Activated naive CD4-positive, alpha-beta T cell treated with anti-CD3 and anti-CD28 coated beads for 36 hours (primary cell): ENCODE measurements around the gene ESF1. TPM values are rescaled to one million over a fixed set of nuclear protein-coding genes. Genes with fewer than 3 reads are reported as not detected.
"Not testable (repeated sequence)": the region's sequence is repeated elsewhere in the genome, so short reads cannot be mapped to it uniquely, and the experiment has no call there.

ENCODE experiments used
- CTCF ChIA-PET: fragments of 350-600 bp; sonication (Branson Sonifier 250); formaldehyde crosslinking; loops from one replicate; lab custom pipeline; 2021; ENCODE audit warnings: antibody characterized with exemption; lab: Charles Lee
- DNase-seq: peaks from one replicate; pipeline ENCODE4 v3.0.0-alpha.2; 2020
- H3K27ac Mint-ChIP-seq: one replicate; pipeline ENCODE4 v1.8.0; 2021; ENCODE audit warnings: mild to moderate bottlenecking, mixed read lengths
- H3K27me3 Mint-ChIP-seq: one replicate; pipeline ENCODE4 v1.8.0; 2021; ENCODE audit warnings: low read depth, mixed read lengths
- H3K36me3 Mint-ChIP-seq: one replicate; pipeline ENCODE4 v1.8.0; 2021; ENCODE audit warnings: low read depth, mixed read lengths
- H3K4me1 Mint-ChIP-seq: one replicate; pipeline ENCODE4 v1.8.0; 2021; ENCODE audit warnings: low read depth, mixed read lengths
- H3K4me3 Mint-ChIP-seq: one replicate; pipeline ENCODE4 v1.8.0; 2021; ENCODE audit warnings: mild to moderate bottlenecking, moderate library complexity, mixed read lengths
- H3K9me3 Mint-ChIP-seq: one replicate; pipeline ENCODE4 v1.8.0; 2021; ENCODE audit warnings: mixed read lengths
- intact Hi-C: fragments of 100-400 bp; cut with micrococcal nuclease; formaldehyde crosslinking; loops from one replicate; pipeline ENCODE4 v1.15.1; 2023
- total RNA-seq, 2 experiments: library from RNA; stranded (reverse); gene quantifications; one replicate each; pipeline ENCODE4 v1.2.3, GENCODE V29; 2021

Gene ESF1
- total RNA-seq, 2 experiments from 2014 or later, result 14.5 TPM

DNA sequence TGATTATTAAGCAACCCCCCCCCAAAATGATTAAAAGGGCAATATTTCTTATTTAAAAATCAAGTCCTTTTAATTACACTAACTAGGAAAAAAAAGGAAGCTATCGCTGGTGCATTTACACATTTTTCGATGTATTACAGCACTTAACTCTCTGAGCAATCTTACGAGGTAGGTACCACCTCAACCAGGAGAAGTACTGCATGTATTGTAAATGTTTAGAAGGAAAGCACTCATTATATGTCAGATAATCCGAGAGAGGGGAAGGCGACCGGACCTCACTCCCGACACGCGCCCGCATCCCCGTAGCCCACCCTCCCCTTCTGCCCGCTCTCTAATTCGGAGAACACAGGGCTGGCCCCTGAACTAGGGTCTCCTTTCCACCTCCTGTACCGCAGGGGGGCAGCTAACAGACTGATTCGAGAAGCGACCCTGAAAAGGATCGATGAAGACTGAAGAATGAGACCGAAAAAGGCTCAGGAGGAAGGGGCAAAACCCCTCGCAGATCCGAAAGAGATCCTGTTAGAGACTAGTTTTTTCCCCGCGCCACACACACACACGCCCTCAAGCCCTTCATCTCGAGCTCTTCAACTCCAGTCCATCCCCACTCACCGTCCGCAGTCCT is 337 bp downstream of the ESF1 start:
- no peak for DNase-seq
- Mint-ChIP-seq H3K27me3 (no peaks in the 10 kb centered on the region), H3K4me1 (peaks cover 52% of the 10 kb centered on the region), H3K4me3 (peak overlapping the region; percentile 99), H3K27ac (peak overlapping the region; percentile 95), H3K36me3 (peaks cover 36% of the 10 kb centered on the region), H3K9me3 (no peaks in the 10 kb centered on the region)
- CTCF ChIA-PET, result interaction anchor here (0.7 to 3.4 kb wide), 4 partner anchors 12 to 716 kb away, joined by 3 to 16 read pairs (median 4); no protein-coding TSS in a partner anchor
- intact Hi-C loops, result loop anchor here (1.0 to 10.0 kb wide), 5 partner anchors 32 to 1890 kb away; partner anchors contain the start of genes ISM1 and TASP1

DNA sequence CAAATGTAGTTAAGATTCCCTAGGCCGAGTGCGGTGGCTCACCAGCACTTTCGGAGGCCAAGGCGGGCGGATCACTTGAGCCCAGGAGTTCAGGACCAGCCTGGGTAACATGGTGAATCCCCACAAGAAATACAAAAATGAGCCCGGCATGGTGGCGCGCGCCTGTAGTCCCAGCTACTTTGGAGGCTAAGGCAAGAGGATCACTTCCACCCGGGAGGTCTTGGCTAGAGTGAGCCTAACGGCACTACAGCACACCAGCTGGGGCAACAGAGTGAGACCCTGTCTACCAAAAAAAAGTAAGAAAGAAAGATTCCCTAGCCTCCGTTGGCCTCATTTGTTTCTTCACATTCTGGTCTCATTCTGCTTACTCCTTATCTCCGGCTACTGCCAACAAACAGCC is 1.2 kb downstream of the ESF1 start:
- peaks cover 55% of the 10 kb centered on the region for H3K4me1 Mint-ChIP-seq
- peaks cover 36% of the 10 kb centered on the region for H3K36me3 Mint-ChIP-seq
- peak overlapping the region; percentile 99 for H3K4me3 Mint-ChIP-seq
- DNase-seq, result no peak
- no peaks in the 10 kb centered on the region for H3K27me3 Mint-ChIP-seq
- H3K9me3 Mint-ChIP-seq, result no peaks in the 10 kb centered on the region
- intact Hi-C loops, result loop anchor here (10.0 kb wide), 1 partner anchor 1889 kb away; no protein-coding TSS in a partner anchor
- H3K27ac Mint-ChIP-seq, result no peak overlapping the region
- CTCF ChIA-PET, result interaction anchor here (3.4 kb wide), 1 partner anchor 11 kb away, joined by 16 read pairs; no protein-coding TSS in a partner anchor

DNA sequence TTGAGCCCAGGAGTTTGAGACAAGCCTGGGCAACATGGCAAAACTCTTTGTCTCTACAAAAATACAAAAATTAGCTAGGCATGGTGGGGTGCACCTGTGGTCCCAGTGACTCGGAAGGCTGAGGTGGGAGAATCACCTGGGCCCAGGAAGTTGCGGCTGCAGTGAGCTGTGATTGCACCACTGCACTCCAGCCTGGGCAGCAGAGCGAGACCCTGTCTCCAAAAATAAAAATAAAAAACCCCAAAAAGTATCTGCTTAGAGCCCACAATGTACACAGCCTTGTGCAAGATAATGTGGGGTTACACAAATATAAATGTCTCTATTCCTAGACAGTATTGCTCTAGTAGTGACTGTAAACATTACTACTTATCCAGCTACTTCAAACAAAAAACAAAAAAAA is 5.9 kb downstream of the ESF1 start:
- DNase-seq, result no peak
- intact Hi-C loops, result loop anchor here (5.0 kb wide), 1 partner anchor 547 kb away; no protein-coding TSS in a partner anchor
- Mint-ChIP-seq H3K4me3 (no peak overlapping the region), H3K4me1 (peaks cover 62% of the 10 kb centered on the region), H3K27me3 (no peaks in the 10 kb centered on the region), H3K27ac (no peak overlapping the region), H3K9me3 (no peaks in the 10 kb centered on the region), H3K36me3 (peaks cover 48% of the 10 kb centered on the region)
- CTCF ChIA-PET, result interaction anchor here (1.5 to 3.1 kb wide), 2 partner anchors 9 to 40 kb away, joined by 4 to 12 read pairs; no protein-coding TSS in a partner anchor

DNA sequence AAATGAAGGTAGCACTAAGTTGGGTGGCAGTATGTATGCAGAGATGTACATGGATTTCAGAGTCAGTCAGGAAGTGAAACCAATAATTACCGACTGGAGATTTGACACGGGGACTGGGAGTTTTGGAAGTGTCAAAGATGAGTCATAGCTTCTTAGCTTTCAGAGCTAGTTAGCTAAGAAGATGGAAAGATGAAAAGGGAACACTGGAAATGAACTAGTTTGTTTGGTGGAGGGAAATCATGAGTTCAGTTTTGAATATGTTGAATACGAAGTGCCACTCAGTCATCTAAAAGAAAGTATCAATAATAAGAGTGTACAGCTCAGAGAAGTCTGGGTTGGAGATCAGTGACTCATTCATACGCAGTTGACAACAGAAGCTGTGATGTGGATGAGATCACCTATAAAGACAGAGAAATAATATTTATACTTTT is 7.5 kb downstream of the ESF1 start:
- DNase-seq, result no peak
- no peaks in the 10 kb centered on the region for H3K27me3 Mint-ChIP-seq
- peaks cover 48% of the 10 kb centered on the region for H3K36me3 Mint-ChIP-seq
- intact Hi-C loops, result loop anchor here (1.0 to 5.0 kb wide), 3 partner anchors 8 to 545 kb away; partner anchors contain the start of genes NDUFAF5 and TASP1
- H3K27ac Mint-ChIP-seq, result peak overlapping the region; percentile 43
- H3K9me3 Mint-ChIP-seq, result no peaks in the 10 kb centered on the region
- H3K4me3 Mint-ChIP-seq, result no peak overlapping the region
- peaks cover 51% of the 10 kb centered on the region for H3K4me1 Mint-ChIP-seq
- CTCF ChIA-PET, result interaction anchor here (0.6 to 3.1 kb wide), 3 partner anchors 11 to 88 kb away, joined by 3 to 12 read pairs (median 4); no protein-coding TSS in a partner anchor

DNA sequence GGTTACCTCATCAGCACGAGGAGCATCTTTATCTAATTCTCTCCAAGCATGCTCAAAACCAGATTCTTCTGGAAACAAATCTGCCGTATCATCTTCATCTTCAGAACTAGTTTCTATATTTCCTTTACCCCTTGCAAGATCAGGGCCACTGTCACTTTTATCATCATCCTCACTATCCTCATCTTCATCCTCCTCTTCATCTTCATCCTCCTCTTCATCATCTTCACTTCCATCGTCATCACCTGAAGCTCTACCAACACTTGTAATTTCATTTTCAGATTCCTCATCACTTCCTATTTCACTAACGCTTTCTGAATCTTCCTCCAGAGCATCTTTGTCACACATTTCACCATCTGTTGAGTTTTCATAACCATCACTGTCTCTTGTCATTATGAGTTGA is 8.9 kb downstream of the ESF1 start:
- CTCF ChIA-PET, result no interaction called here
- intact Hi-C loops, result loop anchor here (2.0 to 5.0 kb wide), 2 partner anchors 137 to 544 kb away; partner anchors contain the start of gene TASP1
- Mint-ChIP-seq H3K4me3 (no peak overlapping the region), H3K27ac (peak overlapping the region; percentile 3), H3K36me3 (peaks cover 45% of the 10 kb centered on the region), H3K27me3 (no peaks in the 10 kb centered on the region), H3K9me3 (no peaks in the 10 kb centered on the region), H3K4me1 (peaks cover 45% of the 10 kb centered on the region)
- no peak for DNase-seq

DNA sequence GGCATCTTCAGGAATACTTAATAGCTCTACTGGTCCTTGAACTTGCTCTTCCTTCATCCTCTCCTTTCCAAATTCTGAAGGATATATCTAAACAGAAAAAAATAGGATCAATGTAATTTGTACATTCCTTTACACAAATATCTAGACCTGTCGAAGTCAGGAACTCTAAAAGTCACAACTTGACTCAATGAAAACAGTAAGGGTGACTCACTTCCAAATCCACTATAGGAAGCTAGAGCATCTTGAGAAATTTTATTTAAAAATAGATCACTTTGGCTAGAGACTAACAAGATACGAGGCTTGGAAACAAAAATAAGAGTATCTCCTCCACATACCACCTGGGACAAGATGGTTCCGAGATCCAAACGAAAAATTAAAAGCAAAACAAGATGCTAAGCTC is 12.2 kb downstream of the ESF1 start:
- H3K27ac Mint-ChIP-seq, result no peak overlapping the region
- CTCF ChIA-PET, result interaction anchor here (0.6 to 3.8 kb wide), 13 partner anchors 10 to 855 kb away, joined by 3 to 18 read pairs (median 4); partner anchors contain the start of genes ESF1 and NDUFAF5
- intact Hi-C loops, result loop anchor here (5.0 kb wide), 2 partner anchors 225 to 655 kb away; no protein-coding TSS in a partner anchor
- no peaks in the 10 kb centered on the region for H3K9me3 Mint-ChIP-seq
- no peak for DNase-seq
- no peak overlapping the region for H3K4me3 Mint-ChIP-seq
- H3K27me3 Mint-ChIP-seq, result no peaks in the 10 kb centered on the region
- peaks cover 23% of the 10 kb centered on the region for H3K4me1 Mint-ChIP-seq
- H3K36me3 Mint-ChIP-seq, result peaks cover 44% of the 10 kb centered on the region

DNA sequence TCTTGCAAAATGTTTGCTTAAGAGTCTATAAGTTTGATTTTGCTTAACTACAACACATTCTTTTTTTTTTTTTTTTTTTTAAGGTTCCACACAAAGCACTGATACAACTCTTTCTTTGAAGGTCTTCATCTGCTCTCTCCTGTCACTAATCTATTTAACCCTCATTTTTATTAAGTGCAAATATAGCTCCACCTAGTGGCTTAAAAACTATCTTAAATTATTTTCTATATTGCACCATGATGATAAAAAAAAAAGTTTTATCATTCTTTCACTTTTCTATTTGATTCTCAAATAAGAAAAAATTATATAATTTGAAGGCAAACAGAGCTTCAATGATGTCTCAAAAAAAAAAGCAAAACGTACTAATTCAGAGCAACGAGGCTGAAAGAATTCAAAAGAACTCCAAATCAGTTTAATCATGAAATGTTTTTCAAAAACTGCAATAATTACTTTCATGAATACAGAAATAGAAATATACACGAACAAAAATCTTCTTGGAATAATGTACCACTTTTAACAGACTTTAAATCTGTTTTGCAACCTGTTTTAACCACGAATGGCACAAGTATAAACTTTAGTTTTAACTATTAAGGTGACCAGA is 12.8 kb downstream of the ESF1 start:
- intact Hi-C loops, result loop anchor here (5.0 kb wide), 2 partner anchors 225 to 655 kb away; no protein-coding TSS in a partner anchor
- no peak for DNase-seq
- CTCF ChIA-PET, result interaction anchor here (0.6 to 3.8 kb wide), 23 partner anchors 9 to 854 kb away, joined by 3 to 18 read pairs (median 3); partner anchors contain the start of genes ESF1 and NDUFAF5
- no peak overlapping the region for H3K4me3 Mint-ChIP-seq
- no peaks in the 10 kb centered on the region for H3K9me3 Mint-ChIP-seq
- peaks cover 18% of the 10 kb centered on the region for H3K4me1 Mint-ChIP-seq
- no peaks in the 10 kb centered on the region for H3K27me3 Mint-ChIP-seq
- peaks cover 47% of the 10 kb centered on the region for H3K36me3 Mint-ChIP-seq
- no peak overlapping the region for H3K27ac Mint-ChIP-seq

DNA sequence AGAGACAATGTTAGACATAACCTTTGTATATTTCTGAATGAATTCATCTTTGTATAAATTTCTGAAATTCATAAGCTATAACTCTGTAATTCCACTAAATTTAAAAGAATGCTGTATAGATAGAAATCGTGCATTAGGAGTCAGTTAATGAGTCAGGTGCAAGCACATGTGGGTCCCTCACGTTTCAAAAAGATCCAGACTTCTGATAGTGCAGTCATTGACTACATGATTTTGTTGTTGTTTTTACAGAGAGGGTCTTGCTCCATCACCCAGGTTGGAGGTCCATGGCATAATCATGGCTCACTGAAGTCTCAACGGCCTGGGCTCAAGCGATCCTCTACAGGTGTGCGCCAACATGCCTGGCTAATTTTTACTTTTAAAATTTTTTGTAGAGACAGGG is 14.6 kb downstream of the ESF1 start:
- Mint-ChIP-seq H3K4me3 (no peak overlapping the region), H3K27ac (no peak overlapping the region), H3K27me3 (no peaks in the 10 kb centered on the region), H3K4me1 (peaks cover 16% of the 10 kb centered on the region), H3K36me3 (peaks cover 54% of the 10 kb centered on the region), H3K9me3 (no peaks in the 10 kb centered on the region)
- CTCF ChIA-PET, result interaction anchor here (0.6 to 3.8 kb wide), 5 partner anchors 14 to 125 kb away, joined by 3 to 18 read pairs (median 3); no protein-coding TSS in a partner anchor
- DNase-seq, result no peak
- intact Hi-C loops, result loop anchor here (5.0 kb wide), 2 partner anchors 223 to 653 kb away; no protein-coding TSS in a partner anchor

DNA sequence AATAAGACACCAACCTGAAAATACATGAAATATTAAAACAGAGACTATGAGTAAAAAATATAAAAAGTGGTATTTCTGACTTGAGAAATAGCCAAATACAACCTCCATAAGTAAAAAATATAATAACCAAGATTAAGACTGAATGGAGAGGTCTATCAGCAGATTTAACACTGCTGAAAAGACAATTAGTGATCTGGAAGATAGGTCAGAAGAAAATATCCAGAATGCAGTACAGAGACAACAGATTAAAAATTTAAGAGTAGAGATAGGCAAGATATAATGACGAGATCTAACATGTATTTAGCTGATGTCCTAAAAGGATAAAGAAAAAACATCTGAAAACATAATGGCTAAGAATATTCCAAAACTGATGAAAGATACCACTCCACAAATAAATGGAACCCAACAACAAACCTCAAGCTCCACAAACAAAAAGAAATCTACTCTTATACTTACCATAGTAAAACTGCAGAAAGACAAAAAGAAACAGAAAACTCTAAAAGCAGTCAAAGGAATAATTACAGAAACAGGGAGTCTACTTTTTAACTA is 18.8 kb downstream of the ESF1 start:
- peaks cover 48% of the 10 kb centered on the region for H3K36me3 Mint-ChIP-seq
- no peak for DNase-seq
- CTCF ChIA-PET, result interaction anchor here (1.3 kb wide), 1 partner anchor 11 kb away, joined by 3 read pairs; no protein-coding TSS in a partner anchor
- intact Hi-C loops, result no loop called here
- H3K4me1 Mint-ChIP-seq, result peaks cover 11% of the 10 kb centered on the region
- H3K27me3 Mint-ChIP-seq, result no peaks in the 10 kb centered on the region
- H3K9me3 Mint-ChIP-seq, result no peaks in the 10 kb centered on the region
- H3K4me3 Mint-ChIP-seq, result no peak overlapping the region
- H3K27ac Mint-ChIP-seq, result no peak overlapping the region

DNA sequence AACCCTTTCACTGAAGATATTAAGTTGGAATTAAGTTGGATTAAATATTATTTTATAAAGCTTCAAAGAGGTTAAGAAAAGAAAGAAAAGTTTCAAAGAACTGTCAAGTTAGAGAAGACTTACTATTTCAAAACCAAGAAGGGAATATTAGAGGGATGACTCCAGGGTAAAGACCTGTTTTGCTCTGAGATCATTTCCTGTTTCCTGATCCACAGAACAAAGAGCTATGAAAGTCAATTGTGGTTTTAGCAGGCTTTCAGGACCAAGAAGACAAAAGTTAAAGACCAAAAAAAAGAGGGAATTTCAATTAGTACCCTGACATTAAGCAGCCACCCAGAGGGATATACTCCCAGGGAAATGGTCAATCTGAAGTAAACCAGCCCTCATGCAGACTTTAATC is 19.4 kb downstream of the ESF1 start:
- Mint-ChIP-seq H3K36me3 (peaks cover 46% of the 10 kb centered on the region), H3K4me3 (no peak overlapping the region), H3K27ac (no peak overlapping the region), H3K4me1 (peaks cover 11% of the 10 kb centered on the region), H3K9me3 (no peaks in the 10 kb centered on the region), H3K27me3 (no peaks in the 10 kb centered on the region)
- DNase-seq, result no peak
- intact Hi-C loops, result no loop called here
- CTCF ChIA-PET, result interaction anchor here (1.3 kb wide), 1 partner anchor 11 kb away, joined by 3 read pairs; no protein-coding TSS in a partner anchor

DNA sequence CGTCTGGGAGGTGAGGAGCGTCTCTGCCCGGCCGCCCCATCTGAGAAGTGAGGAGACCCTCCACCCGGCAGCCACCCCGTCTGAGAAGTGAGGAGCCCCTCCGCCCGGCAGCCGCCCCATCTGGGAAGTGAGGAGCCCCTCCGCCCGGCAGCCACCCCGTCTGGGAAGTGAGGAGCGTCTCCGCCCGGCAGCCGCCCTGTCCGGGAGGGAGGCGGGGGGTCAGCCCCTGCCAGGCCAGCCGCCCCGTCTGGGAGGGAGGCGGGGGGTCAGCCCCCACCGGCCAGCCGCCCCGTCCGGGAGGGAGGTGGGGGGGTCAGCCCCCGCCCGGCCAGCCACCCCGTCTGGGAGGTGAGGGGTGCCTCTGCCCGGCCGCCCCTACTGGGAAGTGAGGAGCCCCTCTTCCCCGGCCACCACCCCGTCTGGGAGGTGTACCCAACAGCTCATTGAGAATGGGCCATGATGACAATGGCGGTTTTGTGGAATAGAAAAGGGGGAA is 24.2 kb downstream of the ESF1 start:
- CTCF ChIA-PET, H3K9me3 Mint-ChIP-seq: not testable (repeated sequence)
- H3K36me3 Mint-ChIP-seq, result peaks cover 34% of the 10 kb centered on the region

DNA sequence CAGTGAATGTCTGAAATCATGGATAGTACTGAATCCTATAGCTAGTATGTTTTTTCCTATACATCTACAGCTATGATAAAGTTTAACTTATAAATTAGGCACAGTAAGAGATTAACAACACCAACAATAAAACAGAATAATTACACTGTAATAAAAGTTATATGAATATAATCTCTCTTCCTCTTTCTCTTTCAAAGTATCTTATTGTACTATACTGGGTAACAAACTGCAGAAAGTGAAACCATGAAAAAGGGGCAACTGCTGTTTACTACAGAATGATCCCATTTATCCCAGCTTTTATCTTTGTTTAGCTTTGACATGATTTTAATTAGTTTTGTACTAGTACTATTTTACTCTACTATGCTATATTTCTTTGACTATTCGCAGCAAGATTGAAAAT is 25.8 kb downstream of the ESF1 start:
- no peaks in the 10 kb centered on the region for H3K27me3 Mint-ChIP-seq
- H3K27ac Mint-ChIP-seq, result no peak overlapping the region
- no peak for DNase-seq
- CTCF ChIA-PET, result no interaction called here
- peaks cover 24% of the 10 kb centered on the region for H3K36me3 Mint-ChIP-seq
- no peaks in the 10 kb centered on the region for H3K9me3 Mint-ChIP-seq
- no peak overlapping the region for H3K4me3 Mint-ChIP-seq
- intact Hi-C loops, result no loop called here
- no peaks in the 10 kb centered on the region for H3K4me1 Mint-ChIP-seq

More for the DNA sequence above, 24.2 kb downstream of the ESF1 start:
- H3K27ac Mint-ChIP-seq, H3K27me3 Mint-ChIP-seq, H3K4me1 Mint-ChIP-seq, intact Hi-C loops, H3K4me3 Mint-ChIP-seq, DNase-seq: not testable (repeated sequence)
